NCI-H2227 (cell line): ENCODE data around the gene KIAA2012.

Source experiments
- DNase-seq: peaks from one replicate; lab custom pipeline; 2025; ENCODE audit not compliant: unreplicated experiment; lab: John Stamatoyannopoulos, UW

The KIAA2012 gene

GRCh38 chr2:202072737-202073401, at the start of gene KIAA2012:
Gene KIAA2012 (plus strand): TSS chr2:202073255. CDS start chr2:202073628, 373 bp downstream.
- DNase-seq = peak; percentile 76

GRCh38 chr2:202023904-202024266, 49.2 kb upstream of the KIAA2012 start:
- no peak for DNase-seq

- no peak for DNase-seq
Measured at GRCh38 chr2:202024871-202025270, 48.2 kb upstream of the KIAA2012 start.

GRCh38 chr2:202025816-202026215, 47.2 kb upstream of the KIAA2012 start:
- no peak for DNase-seq

- no peak for DNase-seq
Measured at GRCh38 chr2:202026507-202026906, 46.5 kb upstream of the KIAA2012 start.

- DNase-seq = no peak
Measured at GRCh38 chr2:202030691-202031090, 42.4 kb upstream of the KIAA2012 start.

GRCh38 chr2:202031246-202031951, 41.7 kb upstream of the KIAA2012 start:
- no peak for DNase-seq

- peak; percentile 74 for DNase-seq
Measured at GRCh38 chr2:202032846-202033316, 40.2 kb upstream of the KIAA2012 start.

- DNase-seq = peak; percentile 97
Measured at GRCh38 chr2:202033317-202034248, 39.5 kb upstream of the KIAA2012 start, which contains the start of gene FZD7. Gene FZD7 (plus strand): TSS chr2:202033855. CDS start chr2:202034648, 793 bp downstream.

GRCh38 chr2:202034249-202035088, 38.6 kb upstream of the KIAA2012 start:
- DNase-seq = peak; percentile 64

- DNase-seq = peak; percentile 65
Measured at GRCh38 chr2:202035089-202035940, 37.7 kb upstream of the KIAA2012 start.

GRCh38 chr2:202035941-202036372, 37.1 kb upstream of the KIAA2012 start:
- no peak for DNase-seq

GRCh38 chr2:202036601-202037037, 36.4 kb upstream of the KIAA2012 start:
- DNase-seq = no peak

GRCh38 chr2:202037086-202037485, 36.0 kb upstream of the KIAA2012 start:
- DNase-seq = no peak

- no peak for DNase-seq
Measured at GRCh38 chr2:202038471-202039277, 34.4 kb upstream of the KIAA2012 start.

GRCh38 chr2:202039278-202040078, 33.6 kb upstream of the KIAA2012 start:
- DNase-seq = no peak

GRCh38 chr2:202040079-202040844, 32.8 kb upstream of the KIAA2012 start:
- no peak for DNase-seq
